ENCODE data around the gene IPO13.

The IPO13 gene

DNA sequence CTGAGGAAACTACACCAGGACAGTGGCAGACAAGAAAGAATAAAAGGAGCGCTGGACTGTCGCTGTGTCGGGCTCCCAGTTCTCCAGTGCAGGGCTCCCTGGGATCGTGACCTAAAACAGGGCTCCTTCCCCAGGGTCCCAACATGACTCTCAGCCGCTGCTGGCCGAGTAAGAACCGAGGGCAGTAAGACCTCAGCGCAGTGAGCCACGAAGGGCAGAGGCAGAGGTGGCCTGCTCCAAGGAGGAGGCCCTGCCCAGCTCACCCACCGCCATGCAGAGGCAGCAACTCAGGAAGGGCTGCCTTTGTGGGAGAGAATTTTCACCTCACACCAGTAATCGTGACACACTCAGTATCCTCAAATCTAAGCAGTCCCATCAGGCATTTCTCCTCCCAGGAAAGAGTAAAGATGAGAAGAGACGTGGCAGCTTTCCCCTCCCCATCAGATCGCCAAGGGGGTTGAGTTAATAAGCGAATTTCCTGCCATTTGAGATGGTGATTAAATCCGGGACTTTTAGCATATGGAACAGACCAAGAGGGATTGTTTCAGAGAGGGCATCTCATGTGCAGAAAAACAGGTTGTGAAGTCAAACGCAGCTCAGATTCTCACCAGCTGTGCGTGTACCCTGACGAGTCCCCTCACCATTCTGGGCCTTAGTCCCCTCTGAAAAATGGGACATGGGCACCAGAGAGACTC lies 32.9 kb upstream of the IPO13 start:
- Histone ChIP-seq H3K4me1 (ENCODE audit: insufficient read depth, low read length) (peaks cover 22% of the 10 kb centered on the region), H3K9me3 (ENCODE audit: insufficient read depth, low read depth, low read length) (no peaks in the 10 kb centered on the region), H3K27ac (ENCODE audit: low read length) (no peak overlapping the region), H3K27me3 (ENCODE audit: insufficient read depth, low read length) (no peaks in the 10 kb centered on the region), H3K4me3 (ENCODE audit: low read length) (no peak overlapping the region), H3K36me3 (ENCODE audit: insufficient read depth, low read depth, low read length) (no peaks in the 10 kb centered on the region), H3K9ac (ENCODE audit: low read depth, low read length) (peak overlapping the region; percentile 34; the same call in 1 of the 2 replicates)

DNA sequence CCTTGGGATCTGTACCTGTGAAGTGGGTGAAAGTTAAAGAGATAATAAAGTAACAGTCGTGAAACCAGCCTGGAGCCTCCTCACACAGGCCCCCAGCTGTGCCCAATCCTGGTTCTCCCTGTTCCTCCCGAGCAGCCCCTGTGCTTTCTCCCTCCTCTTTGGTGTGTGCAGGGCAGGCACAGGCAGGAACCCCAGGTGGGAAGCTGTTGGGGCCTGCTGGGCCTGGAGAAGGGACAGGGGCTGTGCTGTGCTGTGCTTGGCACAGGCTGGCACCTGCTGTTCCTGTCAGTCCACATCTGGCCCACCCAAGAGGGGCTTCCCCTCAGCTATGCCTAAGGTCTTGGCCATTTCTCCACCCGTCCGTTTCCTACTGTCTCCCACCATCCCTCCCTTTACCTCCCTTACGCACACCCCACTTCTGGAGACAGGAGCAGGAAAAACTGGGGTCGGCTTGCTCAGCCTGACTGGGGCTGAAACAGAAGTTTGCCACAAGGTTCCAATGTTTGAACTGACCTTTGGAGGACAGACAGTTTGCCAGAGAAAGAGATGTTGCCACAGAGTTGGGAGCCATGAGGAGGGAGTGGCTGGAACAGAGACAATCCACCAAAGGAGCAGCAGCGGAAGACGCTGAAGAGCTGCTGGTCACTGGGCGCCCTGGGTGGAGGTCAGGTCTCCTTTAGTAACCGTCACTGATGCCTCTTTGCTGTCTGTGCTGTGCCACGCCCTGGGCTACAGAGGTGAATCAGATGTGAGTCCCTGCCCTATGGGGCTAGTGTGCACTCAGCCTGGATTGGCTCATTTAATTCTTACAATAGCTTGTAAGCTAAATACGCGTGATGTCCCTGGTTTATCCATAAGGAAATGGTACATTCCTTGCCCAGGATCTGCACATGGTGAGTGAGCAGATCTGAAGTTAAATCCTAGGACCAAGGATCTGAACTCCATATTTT lies 31.9 kb upstream of the IPO13 start:
- Histone ChIP-seq H3K36me3 (ENCODE audit: insufficient read depth, low read depth, low read length) (no peaks in the 10 kb centered on the region), H3K27me3 (ENCODE audit: insufficient read depth, low read length) (no peaks in the 10 kb centered on the region), H3K4me3 (ENCODE audit: low read length) (no peak overlapping the region), H3K27ac (ENCODE audit: low read length) (no peak overlapping the region), H3K4me1 (ENCODE audit: insufficient read depth, low read length) (peaks cover 22% of the 10 kb centered on the region), H3K9ac (ENCODE audit: low read depth, low read length) (no peak overlapping the region), H3K9me3 (ENCODE audit: insufficient read depth, low read depth, low read length) (no peaks in the 10 kb centered on the region)

DNA sequence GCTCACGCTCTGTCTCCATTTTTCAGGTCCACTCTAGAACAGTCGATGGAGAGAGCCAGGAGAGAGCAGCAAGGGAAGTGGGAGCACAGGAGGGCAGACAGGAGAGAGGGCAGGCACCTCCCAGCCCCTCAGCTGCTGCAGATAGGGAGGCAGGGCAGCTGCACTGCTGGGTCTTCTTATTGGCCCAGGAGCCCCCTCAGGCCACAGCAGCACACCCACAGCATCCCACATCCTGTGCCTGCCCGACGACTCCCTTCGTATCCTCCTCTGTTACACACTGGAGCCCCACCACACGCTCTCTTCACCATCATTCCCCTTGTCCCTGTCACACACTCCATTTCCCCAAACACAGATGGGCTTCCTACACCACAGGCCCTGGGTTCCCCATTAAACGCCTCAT lies 26.8 kb upstream of the IPO13 start:
- H3K27me3 ChIP-seq (ENCODE audit: insufficient read depth, low read length) = no peaks in the 10 kb centered on the region
- no peaks in the 10 kb centered on the region for H3K4me1 ChIP-seq (ENCODE audit: insufficient read depth, low read length)
- H3K9me3 ChIP-seq (ENCODE audit: insufficient read depth, low read depth, low read length) = no peaks in the 10 kb centered on the region
- H3K9ac ChIP-seq (ENCODE audit: low read depth, low read length) = no peak overlapping the region
- H3K4me3 ChIP-seq (ENCODE audit: low read length) = no peak overlapping the region
- no peaks in the 10 kb centered on the region for H3K36me3 ChIP-seq (ENCODE audit: insufficient read depth, low read depth, low read length)
- no peak overlapping the region for H3K27ac ChIP-seq (ENCODE audit: low read length)

DNA sequence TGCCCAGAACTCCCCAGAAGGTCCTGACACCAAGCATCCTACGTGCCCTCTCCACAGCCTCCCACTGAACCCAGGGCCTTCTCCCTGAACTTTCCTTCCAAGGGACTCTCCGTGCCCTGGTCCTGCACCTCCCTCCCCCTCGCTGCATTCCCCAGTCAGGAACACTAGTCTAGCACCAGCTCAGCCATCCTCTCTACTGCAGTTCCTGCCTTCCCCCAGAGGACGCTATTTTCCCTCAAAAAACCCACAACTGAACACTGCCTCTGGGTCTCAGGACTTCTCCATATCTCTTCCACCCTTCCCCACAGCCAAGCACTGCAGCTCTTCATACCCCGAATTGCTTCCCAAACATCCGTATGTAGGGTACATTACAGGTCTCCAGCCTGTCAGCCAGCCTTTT lies 25.7 kb upstream of the IPO13 start:
- H3K27me3 ChIP-seq (ENCODE audit: insufficient read depth, low read length) = no peaks in the 10 kb centered on the region
- no peaks in the 10 kb centered on the region for H3K4me1 ChIP-seq (ENCODE audit: insufficient read depth, low read length)
- no peaks in the 10 kb centered on the region for H3K9me3 ChIP-seq (ENCODE audit: insufficient read depth, low read depth, low read length)
- H3K9ac ChIP-seq (ENCODE audit: low read depth, low read length) = no peak overlapping the region
- H3K4me3 ChIP-seq (ENCODE audit: low read length) = no peak overlapping the region
- H3K27ac ChIP-seq (ENCODE audit: low read length) = no peak overlapping the region
- H3K36me3 ChIP-seq (ENCODE audit: insufficient read depth, low read depth, low read length) = no peaks in the 10 kb centered on the region

DNA sequence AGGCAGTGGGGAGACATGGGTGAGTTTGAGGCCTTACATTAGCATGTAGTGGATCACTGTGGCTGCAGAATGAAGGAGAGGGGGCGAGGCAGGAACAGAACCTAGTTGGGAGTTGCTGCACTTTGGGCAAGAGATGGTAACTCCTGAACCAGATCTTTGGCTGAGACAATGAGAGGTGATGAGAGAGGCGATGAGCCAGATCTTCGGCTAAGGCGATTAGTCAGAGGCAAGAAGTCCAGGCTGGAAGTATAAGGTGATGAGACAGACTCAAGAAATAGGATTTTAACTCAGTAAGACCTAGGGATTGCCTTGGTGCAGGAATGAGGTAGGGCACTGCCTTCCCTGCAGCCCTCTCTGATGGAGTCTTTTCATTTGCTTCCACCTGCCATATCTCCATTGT lies 22.2 kb upstream of the IPO13 start:
- no peaks in the 10 kb centered on the region for H3K9me3 ChIP-seq (ENCODE audit: insufficient read depth, low read depth, low read length)
- H3K9ac ChIP-seq (ENCODE audit: low read depth, low read length) = no peak overlapping the region
- H3K4me1 ChIP-seq (ENCODE audit: insufficient read depth, low read length) = no peaks in the 10 kb centered on the region
- no peaks in the 10 kb centered on the region for H3K36me3 ChIP-seq (ENCODE audit: insufficient read depth, low read depth, low read length)
- no peak overlapping the region for H3K4me3 ChIP-seq (ENCODE audit: low read length)
- no peaks in the 10 kb centered on the region for H3K27me3 ChIP-seq (ENCODE audit: insufficient read depth, low read length)
- no peak overlapping the region for H3K27ac ChIP-seq (ENCODE audit: low read length)

DNA sequence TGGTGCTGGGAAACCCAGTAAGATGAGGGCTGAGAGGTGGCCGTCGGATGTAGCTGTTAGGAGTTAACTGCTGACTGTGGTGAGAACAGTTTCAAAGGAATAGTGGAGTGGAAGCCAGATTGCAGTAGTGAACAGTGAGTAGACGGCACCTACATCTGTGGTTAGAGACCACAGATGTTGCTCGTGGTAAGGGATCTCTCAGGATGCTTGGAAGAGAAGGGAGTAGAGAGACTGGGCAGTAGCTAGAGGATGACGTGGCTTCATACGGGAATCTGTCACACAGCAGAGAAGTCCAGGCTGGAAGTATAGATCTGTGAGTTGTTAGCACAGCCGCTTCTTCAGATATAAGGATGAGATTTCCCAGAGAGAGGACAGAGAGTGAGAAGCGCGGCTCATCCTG lies 20.9 kb upstream of the IPO13 start:
- H3K36me3 ChIP-seq (ENCODE audit: insufficient read depth, low read depth, low read length) = no peaks in the 10 kb centered on the region
- H3K27me3 ChIP-seq (ENCODE audit: insufficient read depth, low read length) = no peaks in the 10 kb centered on the region
- H3K27ac ChIP-seq (ENCODE audit: low read length) = no peak overlapping the region
- H3K4me3 ChIP-seq (ENCODE audit: low read length) = no peak overlapping the region
- H3K9ac ChIP-seq (ENCODE audit: low read depth, low read length) = no peak overlapping the region
- no peaks in the 10 kb centered on the region for H3K9me3 ChIP-seq (ENCODE audit: insufficient read depth, low read depth, low read length)
- H3K4me1 ChIP-seq (ENCODE audit: insufficient read depth, low read length) = 0 out of 2 replicates have a peak, but pooled peaks cover 4% of the 10 kb centered on the region

DNA sequence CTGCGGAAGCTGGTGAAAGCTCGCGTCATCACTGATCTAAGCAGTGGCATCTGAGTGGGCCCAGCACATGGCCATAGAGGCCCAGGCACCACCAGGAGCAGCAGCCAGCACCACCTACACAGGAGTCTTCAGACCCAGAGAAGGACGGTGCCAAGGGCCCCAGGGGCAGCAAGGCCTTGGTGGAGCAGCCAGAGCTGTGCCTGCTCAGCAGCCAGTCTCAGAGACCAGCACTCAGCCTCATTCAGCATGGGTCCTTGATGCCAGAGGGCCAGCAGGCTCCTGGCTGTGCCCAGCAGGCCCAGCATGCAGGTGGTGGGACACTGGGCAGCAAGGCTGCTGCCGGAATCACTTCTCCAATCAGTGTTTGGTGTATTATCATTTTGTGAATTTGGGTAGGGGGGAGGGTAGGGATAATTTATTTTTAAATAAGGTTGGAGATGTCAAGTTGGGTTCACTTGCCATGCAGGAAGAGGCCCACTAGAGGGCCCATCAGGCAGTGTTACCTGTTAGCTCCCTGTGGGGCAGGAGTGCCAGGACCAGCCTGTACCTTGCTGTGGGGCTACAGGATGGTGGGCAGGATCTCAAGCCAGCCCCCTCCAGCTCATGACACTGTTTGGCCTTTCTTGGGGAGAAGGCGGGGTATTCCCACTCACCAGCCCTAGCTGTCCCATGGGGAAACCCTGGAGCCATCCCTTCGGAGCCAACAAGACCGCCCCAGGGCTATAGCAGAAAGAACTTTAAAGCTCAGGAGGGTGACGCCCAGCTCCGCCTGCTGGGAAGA lies 16.4 kb upstream of the IPO13 start:
- peaks cover 26% of the 10 kb centered on the region for H3K27me3 ChIP-seq (ENCODE audit: insufficient read depth, low read length)
- H3K4me3 ChIP-seq (ENCODE audit: low read length) = no peak overlapping the region
- H3K9me3 ChIP-seq (ENCODE audit: insufficient read depth, low read depth, low read length) = no peaks in the 10 kb centered on the region
- H3K27ac ChIP-seq (ENCODE audit: low read length) = no peak overlapping the region
- H3K36me3 ChIP-seq (ENCODE audit: insufficient read depth, low read depth, low read length) = no peaks in the 10 kb centered on the region
- no peak overlapping the region for H3K9ac ChIP-seq (ENCODE audit: low read depth, low read length)
- peaks cover 13% of the 10 kb centered on the region; the same call in 1 of the 2 replicates for H3K4me1 ChIP-seq (ENCODE audit: insufficient read depth, low read length)

DNA sequence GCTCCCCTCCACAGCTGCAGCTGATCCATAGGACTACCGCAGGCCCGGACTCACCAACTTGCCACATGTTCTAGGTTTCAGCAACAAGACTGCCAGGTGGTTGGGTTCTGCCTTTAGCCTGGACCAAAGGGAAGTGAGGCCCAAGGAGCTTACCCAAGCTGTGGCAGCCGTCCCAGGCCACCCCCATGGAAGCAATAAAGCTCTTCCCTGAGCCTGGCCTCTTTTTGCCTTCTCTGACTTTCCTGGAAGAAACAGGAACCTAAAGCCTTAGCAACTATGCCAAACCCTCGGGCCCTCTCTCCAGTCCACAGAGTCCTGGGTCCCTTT lies 15.8 kb upstream of the IPO13 start:
- H3K9me3 ChIP-seq (ENCODE audit: insufficient read depth, low read depth, low read length) = no peaks in the 10 kb centered on the region
- H3K27ac ChIP-seq (ENCODE audit: low read length) = no peak overlapping the region
- no peak overlapping the region for H3K9ac ChIP-seq (ENCODE audit: low read depth, low read length)
- peaks cover 31% of the 10 kb centered on the region for H3K27me3 ChIP-seq (ENCODE audit: insufficient read depth, low read length)
- H3K4me3 ChIP-seq (ENCODE audit: low read length) = no peak overlapping the region
- H3K36me3 ChIP-seq (ENCODE audit: insufficient read depth, low read depth, low read length) = no peaks in the 10 kb centered on the region
- peaks cover 15% of the 10 kb centered on the region; the same call in 1 of the 2 replicates for H3K4me1 ChIP-seq (ENCODE audit: insufficient read depth, low read length)

DNA sequence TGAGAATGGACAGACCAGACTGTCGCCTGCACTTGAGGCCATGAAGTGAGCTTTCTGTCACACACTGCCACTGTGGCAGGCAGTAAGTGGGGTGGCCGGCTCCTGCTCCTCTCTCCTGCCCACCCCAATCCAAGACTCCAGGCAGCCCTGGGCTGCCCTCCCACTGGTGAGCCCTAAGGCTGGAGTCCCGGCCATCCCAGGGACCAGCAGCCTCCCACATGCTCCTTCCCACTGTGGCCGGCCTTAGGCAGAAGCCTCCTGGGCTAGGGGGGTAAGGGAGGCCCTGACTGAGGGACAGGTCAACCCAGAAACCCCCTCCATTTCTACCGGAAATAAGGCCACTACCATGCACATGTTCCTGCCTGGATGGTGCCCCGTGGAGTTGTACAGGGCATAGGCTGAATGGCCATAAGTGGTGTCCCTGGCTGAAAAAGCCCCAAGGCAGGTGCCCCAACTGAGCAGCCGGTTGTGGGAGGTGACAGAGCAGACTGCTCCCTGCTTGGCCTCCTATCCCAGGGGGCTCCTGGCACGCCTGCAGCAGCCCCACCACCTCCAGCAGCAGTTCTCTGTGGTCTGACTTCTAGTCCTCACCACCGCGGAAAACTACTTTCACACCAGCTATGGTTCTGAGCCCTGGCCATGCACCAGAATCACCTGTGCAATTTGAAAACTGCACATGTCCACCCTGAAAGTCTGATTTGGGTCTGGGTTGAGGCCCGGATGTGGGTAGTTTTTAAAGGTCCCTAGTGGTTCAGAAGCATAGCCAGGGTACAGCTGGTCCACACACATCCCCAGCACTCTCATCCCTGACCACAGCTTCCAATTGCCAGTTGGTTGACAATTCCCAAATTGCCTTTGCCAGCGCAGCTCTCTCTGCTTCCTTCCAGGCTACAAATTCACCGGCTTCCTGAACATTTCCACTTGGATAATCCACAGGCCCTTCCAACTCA lies 14.8 kb upstream of the IPO13 start:
- H3K4me1 ChIP-seq (ENCODE audit: insufficient read depth, low read length) = peaks cover 15% of the 10 kb centered on the region; the same call in 1 of the 2 replicates
- H3K27me3 ChIP-seq (ENCODE audit: insufficient read depth, low read length) = peaks cover 37% of the 10 kb centered on the region
- no peak overlapping the region for H3K9ac ChIP-seq (ENCODE audit: low read depth, low read length)
- peaks cover 3% of the 10 kb centered on the region; the same call in 1 of the 2 replicates for H3K36me3 ChIP-seq (ENCODE audit: insufficient read depth, low read depth, low read length)
- H3K4me3 ChIP-seq (ENCODE audit: low read length) = no peak overlapping the region
- H3K9me3 ChIP-seq (ENCODE audit: insufficient read depth, low read depth, low read length) = no peaks in the 10 kb centered on the region
- no peak overlapping the region for H3K27ac ChIP-seq (ENCODE audit: low read length)

DNA sequence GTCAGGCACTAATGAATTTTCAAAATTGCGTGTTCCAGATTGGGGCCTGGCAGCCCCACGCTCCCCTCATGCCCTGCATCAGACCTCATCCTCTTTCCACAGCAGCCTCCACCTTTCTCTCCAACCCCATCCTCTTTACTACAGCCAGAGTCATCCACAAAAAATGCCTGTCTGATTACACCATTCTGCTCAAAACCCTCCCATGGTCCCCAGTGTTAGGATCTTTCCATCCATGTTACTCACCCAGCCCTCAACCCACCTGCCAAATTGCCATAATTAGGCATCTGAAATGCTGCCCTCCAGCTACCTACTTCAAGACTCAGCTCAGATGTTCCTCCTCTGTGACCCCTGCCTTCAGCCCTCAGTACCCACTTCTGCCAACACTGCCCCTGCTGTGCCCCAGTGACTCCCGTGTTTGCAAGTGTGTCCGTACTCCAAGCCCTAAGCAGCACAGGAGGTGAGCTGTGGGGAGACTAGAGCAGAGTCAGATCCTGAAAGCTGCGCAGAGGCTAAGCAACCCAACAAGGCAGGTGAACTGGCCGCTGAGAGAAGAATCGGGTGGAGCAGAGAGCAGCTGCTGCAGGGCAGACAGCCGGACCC lies 13.9 kb upstream of the IPO13 start:
- no peaks in the 10 kb centered on the region for H3K9me3 ChIP-seq (ENCODE audit: insufficient read depth, low read depth, low read length)
- peak overlapping the region; percentile 76 for H3K4me3 ChIP-seq (ENCODE audit: low read length)
- peak overlapping the region; percentile 38; the same call in 1 of the 2 replicates for H3K9ac ChIP-seq (ENCODE audit: low read depth, low read length)
- peaks cover 15% of the 10 kb centered on the region; the same call in 1 of the 2 replicates for H3K4me1 ChIP-seq (ENCODE audit: insufficient read depth, low read length)
- peaks cover 44% of the 10 kb centered on the region for H3K27me3 ChIP-seq (ENCODE audit: insufficient read depth, low read length)
- peaks cover 8% of the 10 kb centered on the region; the same call in 1 of the 2 replicates for H3K36me3 ChIP-seq (ENCODE audit: insufficient read depth, low read depth, low read length)
- no peak overlapping the region for H3K27ac ChIP-seq (ENCODE audit: low read length)

Data from iPS-20b (cell line).